HL-60/S4 treated with retinoic acid at 250 ng/mL for 4 days and 3 days (cell line): ENCODE data around the gene ATP8A1.

Experiments used
- in situ Hi-C: fragments of 300-500 bp; cut with MboI; formaldehyde crosslinking; loops from 2 replicates; pipeline ENCODE4 v1.7.0; 2022; ENCODE audit warnings: low sequenced_read_pairs

ATP8A1 gene

DNA sequence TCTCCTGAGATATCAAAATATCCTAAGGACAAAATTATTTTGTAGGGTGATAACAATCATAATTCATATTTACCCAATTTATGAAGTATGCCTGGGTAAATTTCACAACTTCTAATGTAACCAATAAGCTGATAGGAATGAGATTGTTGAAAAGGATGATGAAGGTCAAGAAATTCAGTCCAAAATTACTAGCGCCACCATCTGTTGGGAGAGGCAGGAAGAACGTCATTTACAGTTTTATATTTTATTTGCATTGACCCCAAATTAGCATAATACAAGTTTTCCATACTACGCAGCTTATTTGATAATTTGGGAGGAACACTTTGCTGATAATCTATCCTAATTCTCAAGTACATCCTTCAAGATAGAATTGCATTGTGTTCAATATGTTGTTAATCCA lies 78.7 kb downstream of the ATP8A1 start:
- in situ Hi-C loops = no loop called here

DNA sequence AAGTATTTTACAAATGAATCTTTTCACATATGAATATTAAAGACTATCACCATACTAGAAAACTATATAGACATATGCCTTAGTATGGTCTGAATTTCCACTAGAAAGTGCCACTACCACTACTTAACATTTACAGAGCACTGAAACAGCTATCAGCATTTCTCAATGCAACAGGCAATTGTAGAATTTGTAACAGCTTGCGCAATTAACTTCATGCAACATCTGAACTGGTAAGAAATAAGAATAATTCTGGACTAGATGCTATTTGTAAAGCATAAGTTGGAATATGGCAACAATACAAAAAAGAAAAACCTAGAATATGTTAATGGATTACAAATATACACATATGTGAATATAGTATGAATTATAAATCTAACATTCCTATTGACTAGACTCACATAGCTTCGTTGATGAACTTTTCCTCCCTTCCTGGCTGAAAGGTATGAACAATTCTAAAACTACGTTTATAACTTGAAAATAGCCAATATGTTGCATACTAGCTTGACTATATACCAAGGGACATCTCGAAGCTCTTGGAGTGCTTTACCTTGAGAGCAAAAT lies 82.0 kb downstream of the ATP8A1 start:
- in situ Hi-C loops = loop anchor here (25.0 kb wide), 1 partner anchor 287 kb away; no protein-coding TSS in a partner anchor

DNA sequence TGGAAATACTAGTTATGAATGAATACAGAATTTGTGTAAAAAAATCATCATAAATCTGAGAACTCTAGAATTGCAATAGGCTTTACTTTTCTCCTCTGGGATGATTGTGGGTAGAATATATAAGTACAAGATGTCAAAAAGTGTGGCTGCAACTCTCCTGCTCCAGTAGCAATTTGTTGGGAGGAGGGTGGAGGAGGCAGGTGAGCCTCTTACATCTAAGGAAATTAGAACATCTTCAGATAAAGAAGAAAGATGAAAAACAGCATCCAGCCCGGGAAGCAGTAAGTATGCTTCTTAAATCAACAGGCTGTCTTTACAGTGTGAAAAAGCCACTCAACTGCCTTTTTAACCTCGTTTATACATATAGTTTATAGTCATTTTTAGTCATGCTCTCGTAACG lies 83.7 kb downstream of the ATP8A1 start:
- in situ Hi-C loops = loop anchor here (25.0 kb wide), 1 partner anchor 289 kb away; no protein-coding TSS in a partner anchor

DNA sequence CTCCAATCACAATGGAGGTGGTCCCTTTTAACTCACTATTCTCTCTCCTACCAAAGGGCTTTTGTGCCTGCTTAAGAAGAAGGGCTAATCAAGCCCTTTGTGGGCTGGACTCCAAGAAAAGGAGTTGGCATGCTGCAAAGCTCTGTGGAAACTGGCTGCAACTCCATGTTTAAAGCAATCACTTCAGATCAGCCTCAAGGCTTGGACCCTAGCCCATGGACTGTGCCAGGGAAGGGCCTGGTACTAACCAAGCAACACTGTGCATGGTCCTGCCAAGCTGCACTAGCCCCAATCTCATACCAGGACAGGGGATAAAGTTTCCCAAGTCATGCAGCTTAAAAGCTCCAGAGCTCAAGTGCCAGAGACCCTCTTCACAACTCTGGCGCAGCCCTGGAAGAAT lies 86.7 kb downstream of the ATP8A1 start:
- in situ Hi-C loops = loop anchor here (25.0 kb wide), 1 partner anchor 292 kb away; no protein-coding TSS in a partner anchor

DNA sequence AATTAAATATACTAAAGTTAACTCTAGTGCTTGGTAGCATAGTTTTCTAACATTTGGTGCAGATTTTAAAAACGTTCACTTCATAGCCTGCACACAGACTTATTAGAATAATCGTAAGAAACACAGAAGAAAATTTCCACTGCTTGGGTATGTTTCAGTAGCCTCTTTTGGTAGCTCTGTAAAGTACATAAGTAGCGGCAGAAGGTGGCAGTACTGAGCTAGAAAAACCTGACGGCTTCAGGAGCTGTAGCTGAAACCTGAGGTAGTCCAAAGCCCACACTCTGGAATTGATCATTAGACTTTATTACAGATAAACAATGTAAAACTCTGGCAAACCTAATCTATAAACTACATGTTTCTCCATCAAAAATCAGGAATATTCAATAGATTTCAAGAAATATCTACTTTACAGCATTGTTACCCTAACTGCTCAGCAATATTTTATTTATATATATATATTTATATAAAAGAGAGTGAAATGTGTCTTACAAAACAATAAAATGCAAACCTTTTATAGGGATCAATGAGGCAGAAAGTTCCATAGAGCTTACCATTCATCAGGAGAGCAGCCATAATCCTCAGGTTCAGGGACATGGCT lies 88.2 kb downstream of the ATP8A1 start:
- in situ Hi-C loops = loop anchor here (25.0 kb wide), 1 partner anchor 294 kb away; no protein-coding TSS in a partner anchor

DNA sequence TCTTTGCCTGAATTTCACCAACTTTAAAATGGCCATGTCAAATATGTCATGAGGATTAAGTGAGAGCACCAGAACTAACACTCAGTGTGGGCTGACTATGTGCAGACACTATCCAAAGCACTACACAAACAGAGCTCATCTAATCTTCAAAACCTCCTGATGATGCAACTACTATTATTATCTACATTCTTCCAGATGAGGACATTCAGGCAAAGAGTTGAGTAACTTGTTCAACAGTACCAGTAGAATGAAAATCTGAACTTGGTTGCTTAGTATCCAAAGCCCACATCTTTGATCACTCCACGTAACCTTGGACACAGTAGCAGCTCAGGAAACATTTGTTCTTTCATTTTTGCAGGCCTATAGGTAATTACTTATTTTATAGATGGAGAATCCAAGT lies 90.1 kb downstream of the ATP8A1 start:
- in situ Hi-C loops = loop anchor here (25.0 kb wide), 1 partner anchor 295 kb away; no protein-coding TSS in a partner anchor

DNA sequence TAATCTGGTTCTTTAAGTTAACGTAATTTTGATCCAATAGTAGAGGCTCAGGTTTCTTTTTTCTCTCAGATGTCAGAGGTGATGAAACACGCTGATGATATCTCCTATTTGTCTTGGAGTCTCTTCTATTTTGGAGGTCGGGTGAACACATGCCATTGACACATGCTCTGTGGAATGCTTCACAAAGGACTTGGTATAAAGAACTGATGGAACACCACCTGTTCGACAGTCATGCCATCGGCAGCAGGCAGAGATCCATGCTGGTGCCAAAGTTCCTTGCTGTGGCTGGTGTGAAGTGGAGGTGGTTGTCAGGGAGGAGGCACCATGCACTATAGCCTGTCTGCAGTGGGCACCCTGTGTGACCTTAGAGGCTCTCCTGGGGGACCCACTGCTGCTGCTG lies 94.9 kb downstream of the ATP8A1 start:
- in situ Hi-C loops = loop anchor here (25.0 kb wide), 1 partner anchor 300 kb away; no protein-coding TSS in a partner anchor

DNA sequence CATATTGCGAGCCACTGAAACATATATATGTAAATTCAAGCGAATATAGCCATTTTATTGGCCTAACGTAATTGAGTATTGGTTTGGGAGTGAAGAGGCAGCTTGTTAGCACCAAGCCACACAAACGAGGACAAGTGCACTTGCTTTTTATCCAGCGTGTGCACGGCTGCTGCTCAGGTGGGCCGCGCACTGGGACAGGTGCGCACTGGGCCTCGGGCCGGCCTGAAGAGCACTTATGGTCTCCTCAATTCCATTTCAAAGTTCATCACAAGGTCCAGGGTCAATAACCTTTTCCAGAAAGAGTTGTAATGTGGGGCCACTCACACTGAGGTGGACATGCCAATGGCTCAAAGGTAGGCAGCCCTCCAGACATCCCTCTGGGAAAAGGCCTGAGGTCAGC lies 95.9 kb downstream of the ATP8A1 start:
- in situ Hi-C loops = loop anchor here (25.0 kb wide), 1 partner anchor 301 kb away; no protein-coding TSS in a partner anchor

DNA sequence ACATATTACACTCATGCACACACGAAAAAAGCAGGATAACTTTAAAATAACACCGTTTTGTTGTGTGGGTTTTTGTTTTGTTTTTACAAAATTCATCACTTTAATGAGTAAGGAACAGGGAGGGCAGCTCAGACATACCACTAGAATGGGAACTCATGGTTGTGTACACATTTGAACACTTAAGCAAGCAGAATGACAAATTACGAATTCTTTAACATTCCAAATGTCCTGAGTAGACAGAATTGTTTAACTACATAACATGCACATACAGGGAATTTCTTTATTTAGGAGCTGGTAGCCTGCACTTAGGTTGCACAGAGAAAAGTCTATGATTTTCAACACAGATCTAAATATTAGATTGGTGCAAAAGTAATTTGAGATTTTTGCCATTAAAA lies 96.4 kb downstream of the ATP8A1 start:
- in situ Hi-C loops = loop anchor here (25.0 kb wide), 1 partner anchor 302 kb away; no protein-coding TSS in a partner anchor

DNA sequence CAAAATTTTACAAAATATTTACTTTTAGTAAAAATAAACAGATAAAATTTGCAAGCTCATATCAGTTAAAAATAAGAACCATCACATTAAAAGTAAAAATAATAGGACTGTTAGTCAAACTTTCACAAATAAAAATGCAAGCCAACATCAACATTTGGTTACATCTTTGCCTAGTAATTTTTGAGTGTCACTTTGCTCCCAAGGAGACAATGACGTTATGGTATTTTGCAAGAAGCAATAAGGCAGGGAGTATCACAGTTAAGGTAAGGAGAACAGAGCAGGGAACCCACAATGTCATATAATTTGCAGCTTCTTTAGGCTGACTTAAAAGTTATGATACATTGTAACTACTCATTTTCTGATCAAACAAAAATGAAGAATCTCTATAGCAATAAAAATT lies 98.7 kb downstream of the ATP8A1 start:
- in situ Hi-C loops = loop anchor here (25.0 kb wide), 1 partner anchor 304 kb away; no protein-coding TSS in a partner anchor

DNA sequence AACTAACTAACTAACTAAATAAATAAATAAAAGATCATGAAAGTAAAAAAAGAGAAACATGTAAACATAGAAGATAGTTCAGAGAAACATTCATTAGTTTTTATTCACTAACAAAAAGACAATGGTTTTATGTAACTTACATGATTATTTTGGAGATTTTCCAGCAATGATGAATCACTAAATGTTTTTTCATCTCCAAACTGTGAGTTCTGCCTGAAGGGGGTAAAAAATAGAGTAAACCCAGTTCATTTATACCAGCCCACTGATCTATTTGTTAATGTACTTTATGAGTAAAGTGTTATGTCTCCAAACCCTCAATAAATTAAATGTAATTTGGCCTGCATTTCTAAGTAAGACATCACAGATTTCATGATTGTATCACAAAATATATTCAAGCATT lies 101.1 kb downstream of the ATP8A1 start:
- in situ Hi-C loops = loop anchor here (25.0 kb wide), 1 partner anchor 306 kb away; no protein-coding TSS in a partner anchor

DNA sequence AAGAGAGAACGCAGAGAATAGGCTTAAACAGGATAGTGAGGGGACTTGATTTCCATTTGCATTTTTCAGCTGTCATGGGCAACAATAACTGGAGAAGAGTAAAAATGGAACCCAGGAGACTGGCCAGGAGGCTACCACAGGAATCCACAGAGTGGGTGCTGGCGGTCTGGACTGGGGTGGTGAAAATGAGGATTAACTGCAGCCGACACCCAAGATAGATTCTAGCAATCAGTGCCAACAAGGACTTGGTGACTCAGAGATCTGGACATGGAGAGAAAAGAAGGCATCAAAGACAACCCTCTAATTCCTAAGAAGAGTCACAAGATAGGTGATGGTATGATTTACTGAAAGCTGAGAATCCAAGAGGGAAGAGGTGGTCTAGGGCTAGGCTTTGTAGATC lies 102.8 kb downstream of the ATP8A1 start:
- in situ Hi-C loops = loop anchor here (25.0 kb wide), 1 partner anchor 308 kb away; no protein-coding TSS in a partner anchor

DNA sequence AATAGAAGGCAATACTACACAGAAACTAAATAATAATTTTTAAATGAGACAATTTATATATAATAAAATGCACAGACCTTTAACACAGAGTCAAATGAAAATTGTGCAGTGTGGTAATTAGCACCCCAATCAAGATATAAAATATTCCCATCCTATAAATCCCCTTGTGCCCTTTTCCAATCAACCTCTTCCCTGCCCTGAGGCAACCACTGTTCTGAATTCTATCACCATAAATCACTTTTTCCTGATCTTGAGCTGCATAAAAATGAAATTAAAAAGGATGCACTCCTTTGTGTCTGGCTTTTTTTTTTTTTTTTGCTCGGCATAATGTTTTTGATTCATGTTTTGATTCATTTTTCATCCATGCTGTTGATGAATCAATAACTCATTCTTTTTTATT lies 107.0 kb downstream of the ATP8A1 start:
- in situ Hi-C loops = loop anchor here (25.0 kb wide), 1 partner anchor 312 kb away; no protein-coding TSS in a partner anchor

DNA sequence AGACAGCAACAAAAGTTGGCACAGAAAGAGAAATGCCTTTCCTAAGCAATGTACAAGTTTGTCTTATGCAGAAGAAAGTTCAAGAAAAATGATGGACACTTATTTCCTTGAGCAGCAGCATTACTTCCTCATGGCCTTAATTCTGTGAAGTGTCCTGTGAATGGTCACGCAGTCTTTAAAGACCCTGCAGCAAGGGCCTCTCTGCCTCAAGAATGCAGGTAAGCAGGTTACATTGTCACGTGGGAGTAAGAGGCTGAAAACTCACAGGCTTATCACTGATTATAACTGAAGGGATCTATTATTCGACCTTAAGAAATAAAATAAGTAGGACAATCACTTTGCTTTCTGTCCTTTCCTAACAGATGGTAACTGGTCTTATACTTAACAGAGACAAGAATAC lies 109.1 kb downstream of the ATP8A1 start:
- in situ Hi-C loops = no loop called here

DNA sequence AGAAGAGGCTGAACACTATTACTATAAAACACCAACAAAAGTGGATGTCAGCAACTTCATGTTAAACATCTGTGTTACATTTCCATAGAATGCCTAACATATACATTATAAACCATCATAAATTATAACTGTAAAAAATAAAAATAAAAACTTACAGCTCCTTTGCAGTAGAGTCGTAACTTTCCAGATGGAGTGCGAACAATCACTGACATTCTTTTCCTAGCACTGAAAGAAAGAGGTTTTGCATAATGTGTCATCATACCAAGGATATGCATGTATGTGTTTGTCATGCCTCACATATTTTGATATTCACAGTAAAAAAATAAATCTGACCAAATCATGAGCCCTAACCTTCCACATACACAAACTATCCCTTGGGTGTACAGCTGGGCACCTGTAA lies 113.1 kb downstream of the ATP8A1 start:
- in situ Hi-C loops = no loop called here

DNA sequence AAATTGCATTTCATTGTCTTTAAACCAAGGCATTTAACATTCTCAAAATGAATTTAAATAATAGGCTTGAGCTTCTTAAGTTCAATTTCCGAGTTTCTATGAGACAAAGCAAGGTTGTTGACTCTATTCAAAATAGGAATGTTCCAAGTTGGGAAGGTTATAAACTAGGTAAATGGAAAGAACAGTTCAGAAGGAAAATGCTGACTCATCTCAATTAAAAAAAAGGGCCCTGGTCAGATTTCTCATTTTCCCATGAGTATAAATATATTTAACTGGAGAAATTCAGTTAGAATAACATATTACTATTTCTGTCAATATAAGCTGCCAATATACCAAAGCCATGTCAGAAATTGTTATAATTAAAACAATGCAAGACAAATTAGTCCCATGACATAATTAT lies 113.8 kb downstream of the ATP8A1 start:
- in situ Hi-C loops = no loop called here

DNA sequence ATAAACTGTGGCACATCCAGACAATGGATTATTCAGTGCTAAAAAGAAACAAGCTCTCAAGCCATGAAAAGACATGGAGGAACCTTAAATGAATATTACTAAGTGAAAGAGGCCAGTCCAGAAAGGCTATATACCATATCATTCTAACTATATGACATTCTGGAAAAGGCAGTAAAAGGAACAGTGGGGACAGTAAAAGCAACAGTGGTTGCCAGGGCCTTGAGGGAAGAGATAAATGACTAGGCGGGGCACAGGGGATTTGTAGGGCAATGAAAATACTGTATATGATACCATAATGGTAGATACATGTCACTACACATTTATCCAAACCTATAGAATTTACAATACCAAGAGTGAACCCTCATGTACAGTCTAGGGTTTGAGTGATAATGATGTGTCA lies 115.3 kb downstream of the ATP8A1 start:
- in situ Hi-C loops = no loop called here

DNA sequence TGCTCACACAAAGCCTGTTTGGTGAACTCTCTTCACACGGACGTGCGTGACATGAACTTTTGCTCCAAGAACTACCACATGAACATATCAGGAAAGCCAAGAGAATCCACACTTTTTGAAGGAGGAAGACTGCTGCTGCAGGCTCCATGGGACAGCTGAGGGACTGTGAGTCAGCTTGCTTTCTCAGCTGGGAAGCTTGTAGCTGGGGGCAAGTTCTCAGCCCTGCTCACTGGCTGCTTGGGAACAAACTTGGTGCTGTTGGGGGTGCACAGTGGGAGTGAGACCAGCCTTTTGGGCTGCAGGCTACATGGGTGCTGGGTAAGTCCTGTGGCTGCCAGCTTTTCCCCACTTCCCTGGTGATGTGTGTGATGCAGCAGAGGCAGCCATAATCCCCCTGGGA lies 123.9 kb downstream of the ATP8A1 start:
- in situ Hi-C loops = no loop called here

DNA sequence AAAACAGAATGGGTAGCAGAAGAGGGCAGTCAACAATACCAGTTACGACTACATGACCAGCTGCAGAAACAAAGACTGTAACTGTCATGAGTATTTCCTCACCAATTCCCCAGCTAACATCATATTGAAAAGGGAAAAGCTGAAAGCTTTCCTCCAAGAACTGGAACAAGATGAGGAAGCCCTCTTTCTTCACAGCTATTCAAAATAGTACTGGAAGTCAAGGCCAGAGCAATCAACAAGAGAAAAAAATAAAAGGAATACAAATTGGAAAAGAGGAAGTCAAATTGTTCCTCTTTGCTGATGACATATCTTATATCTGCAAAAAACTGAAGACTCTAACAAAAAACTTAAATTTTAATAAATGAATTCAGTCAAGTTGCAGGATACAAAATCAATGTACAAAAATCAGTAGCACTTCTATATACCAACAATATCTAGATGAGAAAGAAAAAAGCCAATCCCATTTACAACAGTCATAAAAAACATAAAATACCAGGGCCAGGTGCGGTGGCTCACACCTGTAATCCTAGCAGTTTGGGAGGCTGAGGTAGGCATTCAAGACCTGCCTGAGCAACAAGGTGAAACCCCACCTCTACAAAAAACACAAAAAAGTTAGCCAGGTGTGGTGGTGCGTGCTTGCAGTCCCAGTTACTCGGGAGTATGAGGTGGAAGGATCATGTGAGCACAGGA lies 125.4 kb downstream of the ATP8A1 start:
- in situ Hi-C loops = no loop called here

DNA sequence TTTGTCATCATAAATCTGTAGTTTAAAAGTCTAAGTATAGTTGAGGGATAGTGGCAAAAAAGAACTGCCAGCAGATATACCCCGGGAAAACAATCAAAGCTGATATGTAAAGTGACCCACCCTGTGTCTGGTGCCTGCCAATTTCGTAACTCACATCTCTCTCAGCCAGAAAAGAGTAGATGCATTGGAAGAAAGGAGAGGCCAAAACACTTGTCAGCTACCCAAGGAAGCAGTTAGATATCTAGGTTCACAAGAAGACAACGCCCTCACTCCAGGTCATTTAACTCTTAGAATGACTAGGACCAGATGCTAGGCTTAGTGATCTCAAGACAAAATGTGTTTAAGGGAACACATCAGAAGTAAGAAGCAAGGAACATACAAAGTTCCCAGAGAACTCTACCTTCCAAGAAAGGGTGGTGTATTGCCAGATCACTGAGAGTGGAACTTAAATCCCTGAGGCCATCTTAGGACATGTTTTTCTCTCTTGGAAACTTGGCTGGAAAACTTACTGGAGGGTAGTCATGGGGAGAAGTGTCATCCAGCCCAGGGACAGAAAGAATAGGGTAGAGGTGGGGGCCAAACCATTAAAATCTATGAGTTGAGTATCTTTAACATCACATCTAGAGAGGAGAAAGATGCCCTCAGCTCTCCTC lies 133.7 kb downstream of the ATP8A1 start:
- in situ Hi-C loops = loop anchor here (25.0 kb wide), 2 partner anchors 561 to 836 kb away; no protein-coding TSS in a partner anchor

DNA sequence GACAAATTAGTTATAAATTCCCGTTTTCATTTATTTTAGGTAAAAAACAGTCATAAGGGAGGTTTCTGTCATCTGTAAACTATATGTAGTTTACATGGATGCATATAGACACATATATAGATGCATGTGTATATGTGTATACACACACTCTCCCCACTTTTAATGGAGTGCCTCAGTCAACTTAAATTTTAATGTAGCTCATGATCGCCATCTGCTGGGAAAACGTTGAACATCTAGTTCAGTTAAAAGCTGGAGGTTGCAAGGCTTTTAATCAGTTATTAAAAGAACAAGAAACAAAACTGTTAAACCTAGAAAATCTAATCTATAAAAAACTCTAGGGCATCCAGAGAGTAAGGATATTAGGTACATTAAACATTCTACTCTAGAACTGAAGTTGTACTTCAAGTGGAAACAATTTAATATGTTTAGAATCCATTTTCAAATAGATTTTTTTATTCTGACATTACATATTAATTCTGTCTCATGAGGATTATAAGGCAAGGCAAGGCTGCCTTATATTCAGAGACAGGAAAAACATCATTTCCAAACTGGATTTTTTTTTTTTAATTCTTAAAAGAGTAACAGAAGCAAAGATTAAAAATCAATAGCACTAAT lies 137.0 kb downstream of the ATP8A1 start:
- in situ Hi-C loops = loop anchor here (25.0 kb wide), 2 partner anchors 558 to 833 kb away; no protein-coding TSS in a partner anchor
